SK-N-SH treated with all-trans-retinoic acid at 6 μM for 48 hours (cell line): Measurements from ENCODE around the gene NFIB.

Source experiments
- BACH2 ChIP-seq: fragments of 250-450 bp; sonication (Bioruptor Pico); IDR thresholded peaks from 2 replicates; pipeline ENCODE4 v1.9.0; 2021; ENCODE audit warnings: mild to moderate bottlenecking, borderline replicate concordance
- RARB ChIP-seq: fragments of 250-450 bp; sonication (Bioruptor Pico); IDR thresholded peaks from 2 replicates; pipeline ENCODE4 v1.8.0; 2021; ENCODE audit warnings: mild to moderate bottlenecking, moderate library complexity
- SNAI2 ChIP-seq: fragments of 250-450 bp; sonication (Bioruptor Pico); IDR thresholded peaks from 2 replicates; pipeline ENCODE4 v1.5.0; 2020; ENCODE audit warnings: mild to moderate bottlenecking, moderate library complexity
- TOX ChIP-seq: fragments of 250-450 bp; sonication (Bioruptor Pico); IDR thresholded peaks from 2 replicates; pipeline ENCODE4 v1.8.0; 2021; ENCODE audit warnings: mild to moderate bottlenecking, moderate library complexity, borderline replicate concordance
- ZC3H10 ChIP-seq: fragments of 250-450 bp; sonication (Bioruptor Pico); IDR thresholded peaks from 2 replicates; pipeline ENCODE4 v1.5.1; 2021; ENCODE audit warnings: mild to moderate bottlenecking, moderate library complexity
- ZFP3 ChIP-seq: fragments of 250-450 bp; sonication (Bioruptor Pico); IDR thresholded peaks from 2 replicates; pipeline ENCODE4 v1.5.0; 2020; ENCODE audit warnings: mild to moderate bottlenecking, moderate library complexity
- ZNF8 ChIP-seq: fragments of 450-650 bp; formaldehyde crosslinking; IDR thresholded peaks from 2 replicates; pipeline ENCODE4 v1.5.0; 2020; ENCODE audit warnings: mild to moderate bottlenecking, moderate library complexity
- TF ChIP-seq, protein P1 (sequence below): fragments of 250-450 bp; sonication (Bioruptor Pico); IDR thresholded peaks from 2 replicates; pipeline ENCODE4 v1.8.0; 2020; ENCODE audit warnings: mild to moderate bottlenecking, moderate library complexity, borderline replicate concordance
- TF ChIP-seq, protein P2 (sequence below): fragments of 250-450 bp; sonication (Bioruptor Pico); IDR thresholded peaks from 2 replicates; pipeline ENCODE4 v1.5.0; 2020; ENCODE audit warnings: mild to moderate bottlenecking, moderate library complexity
- TF ChIP-seq, protein P3 (sequence below): fragments of 250-450 bp; sonication (Bioruptor Pico); IDR thresholded peaks from 2 replicates; pipeline ENCODE4 v1.8.0; 2021; ENCODE audit warnings: low read depth, mild to moderate bottlenecking, moderate library complexity, borderline replicate concordance

DNA sequence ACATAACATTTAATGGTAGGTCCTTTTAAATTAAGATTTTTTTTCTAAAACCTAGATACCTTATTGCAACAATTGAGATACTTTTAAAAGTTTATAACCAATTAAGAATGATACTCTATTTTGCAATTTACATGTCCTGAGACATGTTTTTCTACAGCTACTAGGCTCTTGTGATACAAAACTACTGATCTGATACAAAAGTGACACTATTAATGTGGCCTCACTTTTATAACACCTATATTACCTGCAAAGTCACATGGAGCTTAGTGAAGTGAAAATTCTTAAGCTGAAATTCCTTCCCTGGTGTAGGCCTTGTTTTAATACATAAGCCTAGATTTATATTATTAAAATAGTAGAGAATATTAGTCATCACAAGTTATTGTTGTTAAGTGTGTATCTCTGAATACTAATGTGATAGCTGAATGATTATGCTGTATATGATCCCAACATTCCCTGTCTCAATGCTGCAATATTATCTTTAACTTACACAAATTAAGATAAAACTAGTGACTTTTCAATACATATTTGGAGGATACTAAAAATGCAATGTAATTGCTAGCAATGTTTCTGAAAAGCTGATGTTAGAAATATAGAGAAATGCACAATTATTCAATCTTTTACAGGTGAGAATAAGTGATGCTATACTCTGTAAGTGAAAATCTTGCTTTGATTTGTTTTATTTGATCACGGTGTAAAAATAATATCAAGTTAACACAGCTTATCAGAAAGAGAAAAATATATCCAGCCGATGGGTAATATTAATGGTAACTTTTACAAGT lies 2.6 kb downstream of the NFIB start:
- TF ChIP-seq, protein P1, sequence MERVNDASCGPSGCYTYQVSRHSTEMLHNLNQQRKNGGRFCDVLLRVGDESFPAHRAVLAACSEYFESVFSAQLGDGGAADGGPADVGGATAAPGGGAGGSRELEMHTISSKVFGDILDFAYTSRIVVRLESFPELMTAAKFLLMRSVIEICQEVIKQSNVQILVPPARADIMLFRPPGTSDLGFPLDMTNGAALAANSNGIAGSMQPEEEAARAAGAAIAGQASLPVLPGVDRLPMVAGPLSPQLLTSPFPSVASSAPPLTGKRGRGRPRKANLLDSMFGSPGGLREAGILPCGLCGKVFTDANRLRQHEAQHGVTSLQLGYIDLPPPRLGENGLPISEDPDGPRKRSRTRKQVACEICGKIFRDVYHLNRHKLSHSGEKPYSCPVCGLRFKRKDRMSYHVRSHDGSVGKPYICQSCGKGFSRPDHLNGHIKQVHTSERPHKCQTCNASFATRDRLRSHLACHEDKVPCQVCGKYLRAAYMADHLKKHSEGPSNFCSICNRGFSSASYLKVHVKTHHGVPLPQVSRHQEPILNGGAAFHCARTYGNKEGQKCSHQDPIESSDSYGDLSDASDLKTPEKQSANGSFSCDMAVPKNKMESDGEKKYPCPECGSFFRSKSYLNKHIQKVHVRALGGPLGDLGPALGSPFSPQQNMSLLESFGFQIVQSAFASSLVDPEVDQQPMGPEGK (CRISPR knock-in tag): no peak
- no peak for TF ChIP-seq TOX (CRISPR knock-in tag)
- no peak for TF ChIP-seq ZNF8 (CRISPR knock-in tag)
- no peak for TF ChIP-seq RARB
- TF ChIP-seq BACH2 (CRISPR knock-in tag): no peak
- no peak for TF ChIP-seq SNAI2 (CRISPR knock-in tag)
- no peak for TF ChIP-seq ZFP3
- TF ChIP-seq, protein P2, sequence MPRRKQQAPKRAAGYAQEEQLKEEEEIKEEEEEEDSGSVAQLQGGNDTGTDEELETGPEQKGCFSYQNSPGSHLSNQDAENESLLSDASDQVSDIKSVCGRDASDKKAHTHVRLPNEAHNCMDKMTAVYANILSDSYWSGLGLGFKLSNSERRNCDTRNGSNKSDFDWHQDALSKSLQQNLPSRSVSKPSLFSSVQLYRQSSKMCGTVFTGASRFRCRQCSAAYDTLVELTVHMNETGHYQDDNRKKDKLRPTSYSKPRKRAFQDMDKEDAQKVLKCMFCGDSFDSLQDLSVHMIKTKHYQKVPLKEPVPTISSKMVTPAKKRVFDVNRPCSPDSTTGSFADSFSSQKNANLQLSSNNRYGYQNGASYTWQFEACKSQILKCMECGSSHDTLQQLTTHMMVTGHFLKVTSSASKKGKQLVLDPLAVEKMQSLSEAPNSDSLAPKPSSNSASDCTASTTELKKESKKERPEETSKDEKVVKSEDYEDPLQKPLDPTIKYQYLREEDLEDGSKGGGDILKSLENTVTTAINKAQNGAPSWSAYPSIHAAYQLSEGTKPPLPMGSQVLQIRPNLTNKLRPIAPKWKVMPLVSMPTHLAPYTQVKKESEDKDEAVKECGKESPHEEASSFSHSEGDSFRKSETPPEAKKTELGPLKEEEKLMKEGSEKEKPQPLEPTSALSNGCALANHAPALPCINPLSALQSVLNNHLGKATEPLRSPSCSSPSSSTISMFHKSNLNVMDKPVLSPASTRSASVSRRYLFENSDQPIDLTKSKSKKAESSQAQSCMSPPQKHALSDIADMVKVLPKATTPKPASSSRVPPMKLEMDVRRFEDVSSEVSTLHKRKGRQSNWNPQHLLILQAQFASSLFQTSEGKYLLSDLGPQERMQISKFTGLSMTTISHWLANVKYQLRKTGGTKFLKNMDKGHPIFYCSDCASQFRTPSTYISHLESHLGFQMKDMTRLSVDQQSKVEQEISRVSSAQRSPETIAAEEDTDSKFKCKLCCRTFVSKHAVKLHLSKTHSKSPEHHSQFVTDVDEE (CRISPR knock-in tag): no peak
- TF ChIP-seq, protein P3, sequence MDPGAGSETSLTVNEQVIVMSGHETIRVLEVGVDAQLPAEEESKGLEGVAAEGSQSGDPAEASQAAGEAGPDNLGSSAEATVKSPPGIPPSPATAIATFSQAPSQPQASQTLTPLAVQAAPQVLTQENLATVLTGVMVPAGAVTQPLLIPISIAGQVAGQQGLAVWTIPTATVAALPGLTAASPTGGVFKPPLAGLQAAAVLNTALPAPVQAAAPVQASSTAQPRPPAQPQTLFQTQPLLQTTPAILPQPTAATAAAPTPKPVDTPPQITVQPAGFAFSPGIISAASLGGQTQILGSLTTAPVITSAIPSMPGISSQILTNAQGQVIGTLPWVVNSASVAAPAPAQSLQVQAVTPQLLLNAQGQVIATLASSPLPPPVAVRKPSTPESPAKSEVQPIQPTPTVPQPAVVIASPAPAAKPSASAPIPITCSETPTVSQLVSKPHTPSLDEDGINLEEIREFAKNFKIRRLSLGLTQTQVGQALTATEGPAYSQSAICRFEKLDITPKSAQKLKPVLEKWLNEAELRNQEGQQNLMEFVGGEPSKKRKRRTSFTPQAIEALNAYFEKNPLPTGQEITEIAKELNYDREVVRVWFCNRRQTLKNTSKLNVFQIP (CRISPR knock-in tag): no peak
- no peak for TF ChIP-seq ZC3H10 (CRISPR knock-in tag)
